ENCODE data around the gene BTD.

The BTD gene

GRCh38 chr3:15665510-15666150, 64.1 kb downstream of the BTD start:
- TF ChIP-seq EP300 (IDR thresholded peaks at IDR 0.05; ENCODE audit: borderline replicate concordance): no peak
- no peak for TF ChIP-seq TAF1 (IDR thresholded peaks at IDR 0.05; ENCODE audit: low read depth)
- TF ChIP-seq TEAD4 (IDR thresholded peaks at IDR 0.05): no peak
- TF ChIP-seq, protein P1, sequence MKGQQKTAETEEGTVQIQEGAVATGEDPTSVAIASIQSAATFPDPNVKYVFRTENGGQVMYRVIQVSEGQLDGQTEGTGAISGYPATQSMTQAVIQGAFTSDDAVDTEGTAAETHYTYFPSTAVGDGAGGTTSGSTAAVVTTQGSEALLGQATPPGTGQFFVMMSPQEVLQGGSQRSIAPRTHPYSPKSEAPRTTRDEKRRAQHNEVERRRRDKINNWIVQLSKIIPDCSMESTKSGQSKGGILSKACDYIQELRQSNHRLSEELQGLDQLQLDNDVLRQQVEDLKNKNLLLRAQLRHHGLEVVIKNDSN (IDR thresholded peaks at IDR 0.05): no peak
- TF ChIP-seq ZBTB7A (IDR thresholded peaks at IDR 0.05; ENCODE audit: low read depth): no peak
- no peak for TF ChIP-seq NFIC (IDR thresholded peaks at IDR 0.05)
- TF ChIP-seq TCF12 (IDR thresholded peaks at IDR 0.05; ENCODE audit: low read depth): no peak
- TF ChIP-seq CEBPB (IDR thresholded peaks at IDR 0.05): no peak

DNA sequence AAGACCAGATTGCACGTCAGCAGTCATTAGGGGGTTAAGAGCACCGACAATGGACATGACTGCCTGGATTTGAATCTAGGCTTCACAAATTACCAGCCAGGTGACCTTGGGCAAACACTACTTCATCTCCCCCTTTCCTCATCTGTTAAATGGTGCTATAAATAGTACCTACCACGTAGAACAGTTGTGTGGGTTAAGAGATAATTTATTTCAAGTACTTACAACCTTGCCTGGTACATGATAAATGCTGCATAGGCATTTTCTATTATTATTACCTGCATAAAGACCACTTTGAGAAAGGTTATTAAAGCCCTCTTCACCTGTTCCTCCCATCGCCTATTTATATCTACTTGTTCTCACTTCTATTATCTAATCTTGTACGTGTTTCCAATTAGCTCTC, 64.7 kb downstream of the BTD start:
- no peak for TF ChIP-seq YY1 (IDR thresholded peaks at IDR 0.05; ENCODE audit: low read depth)
- no peak for TF ChIP-seq CREB1 (IDR thresholded peaks at IDR 0.05; ENCODE audit: low read depth)
- TF ChIP-seq TAF1 (IDR thresholded peaks at IDR 0.05; ENCODE audit: low read depth): no peak
- TF ChIP-seq TEAD4 (IDR thresholded peaks at IDR 0.05): no peak
- no peak for TF ChIP-seq EGR1 (IDR thresholded peaks at IDR 0.05)
- no peak for TF ChIP-seq NFIC (IDR thresholded peaks at IDR 0.05)
- no peak for TF ChIP-seq ZBTB7A (IDR thresholded peaks at IDR 0.05; ENCODE audit: low read depth)
- TF ChIP-seq, protein P2, sequence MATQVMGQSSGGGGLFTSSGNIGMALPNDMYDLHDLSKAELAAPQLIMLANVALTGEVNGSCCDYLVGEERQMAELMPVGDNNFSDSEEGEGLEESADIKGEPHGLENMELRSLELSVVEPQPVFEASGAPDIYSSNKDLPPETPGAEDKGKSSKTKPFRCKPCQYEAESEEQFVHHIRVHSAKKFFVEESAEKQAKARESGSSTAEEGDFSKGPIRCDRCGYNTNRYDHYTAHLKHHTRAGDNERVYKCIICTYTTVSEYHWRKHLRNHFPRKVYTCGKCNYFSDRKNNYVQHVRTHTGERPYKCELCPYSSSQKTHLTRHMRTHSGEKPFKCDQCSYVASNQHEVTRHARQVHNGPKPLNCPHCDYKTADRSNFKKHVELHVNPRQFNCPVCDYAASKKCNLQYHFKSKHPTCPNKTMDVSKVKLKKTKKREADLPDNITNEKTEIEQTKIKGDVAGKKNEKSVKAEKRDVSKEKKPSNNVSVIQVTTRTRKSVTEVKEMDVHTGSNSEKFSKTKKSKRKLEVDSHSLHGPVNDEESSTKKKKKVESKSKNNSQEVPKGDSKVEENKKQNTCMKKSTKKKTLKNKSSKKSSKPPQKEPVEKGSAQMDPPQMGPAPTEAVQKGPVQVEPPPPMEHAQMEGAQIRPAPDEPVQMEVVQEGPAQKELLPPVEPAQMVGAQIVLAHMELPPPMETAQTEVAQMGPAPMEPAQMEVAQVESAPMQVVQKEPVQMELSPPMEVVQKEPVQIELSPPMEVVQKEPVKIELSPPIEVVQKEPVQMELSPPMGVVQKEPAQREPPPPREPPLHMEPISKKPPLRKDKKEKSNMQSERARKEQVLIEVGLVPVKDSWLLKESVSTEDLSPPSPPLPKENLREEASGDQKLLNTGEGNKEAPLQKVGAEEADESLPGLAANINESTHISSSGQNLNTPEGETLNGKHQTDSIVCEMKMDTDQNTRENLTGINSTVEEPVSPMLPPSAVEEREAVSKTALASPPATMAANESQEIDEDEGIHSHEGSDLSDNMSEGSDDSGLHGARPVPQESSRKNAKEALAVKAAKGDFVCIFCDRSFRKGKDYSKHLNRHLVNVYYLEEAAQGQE (IDR thresholded peaks at IDR 0.05; ENCODE audit: low read depth): no peak
- no peak for TF ChIP-seq RAD21 (IDR thresholded peaks at IDR 0.05; ENCODE audit: low read depth)
- TF ChIP-seq TCF12 (IDR thresholded peaks at IDR 0.05; ENCODE audit: low read depth): no peak
- TF ChIP-seq, protein P1 (IDR thresholded peaks at IDR 0.05): no peak
- TF ChIP-seq FOXM1 (IDR thresholded peaks at IDR 0.05; ENCODE audit: borderline replicate concordance, low read depth): no peak

DNA sequence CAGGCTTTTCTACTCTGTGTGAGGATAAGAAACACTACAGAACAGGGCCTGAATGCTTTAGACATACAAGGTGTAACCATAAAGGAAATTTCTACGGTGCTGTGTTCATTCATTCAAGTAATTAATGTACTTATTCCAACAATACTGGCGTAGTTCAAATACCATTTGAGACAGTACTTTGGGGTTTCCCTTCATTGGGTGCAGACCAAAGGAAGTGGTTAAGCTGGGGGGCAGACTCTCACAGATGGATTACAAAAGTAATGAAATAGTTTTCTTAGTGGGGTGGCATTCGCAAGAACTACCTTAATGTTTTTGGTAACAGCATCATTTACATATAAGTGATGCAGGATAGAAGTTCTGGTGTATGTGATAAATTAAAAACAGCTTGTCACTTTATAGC, 65.9 kb downstream of the BTD start:
- TF ChIP-seq TCF12 (IDR thresholded peaks at IDR 0.05; ENCODE audit: low read depth) (no peak), ZBTB7A (IDR thresholded peaks at IDR 0.05; ENCODE audit: low read depth) (no peak), FOXM1 (IDR thresholded peaks at IDR 0.05; ENCODE audit: borderline replicate concordance, low read depth) (no peak), TAF1 (IDR thresholded peaks at IDR 0.05; ENCODE audit: low read depth) (no peak)
- TF ChIP-seq, protein P2 (IDR thresholded peaks at IDR 0.05; ENCODE audit: low read depth): no peak

DNA sequence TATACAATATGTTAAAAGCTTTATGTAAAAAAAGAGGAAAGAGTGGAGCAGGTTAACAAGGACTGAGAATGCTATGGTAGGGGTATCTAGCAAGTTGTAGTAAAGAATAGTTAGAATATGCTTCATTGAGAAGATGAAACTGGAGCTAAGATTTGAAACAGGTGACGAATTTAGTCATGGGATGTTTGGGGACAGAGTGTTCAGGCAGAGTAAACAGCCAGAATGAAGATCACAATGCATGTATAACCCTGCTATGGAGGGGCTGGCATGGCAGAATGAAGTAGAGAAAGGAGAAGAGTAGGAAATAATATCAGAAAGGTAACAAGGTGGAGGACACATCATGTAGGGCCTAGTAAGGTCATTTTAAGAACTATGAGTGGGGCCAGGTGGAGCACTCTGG, 72.0 kb downstream of the BTD start:
- no peak for TF ChIP-seq CEBPB (IDR thresholded peaks at IDR 0.05)
- TF ChIP-seq FOXM1 (IDR thresholded peaks at IDR 0.05; ENCODE audit: borderline replicate concordance, low read depth): no peak
- TF ChIP-seq TAF1 (IDR thresholded peaks at IDR 0.05; ENCODE audit: low read depth): no peak
- TF ChIP-seq TEAD4 (IDR thresholded peaks at IDR 0.05): no peak
- TF ChIP-seq ZBTB7A (IDR thresholded peaks at IDR 0.05; ENCODE audit: low read depth): no peak

- TF ChIP-seq NFIC (IDR thresholded peaks at IDR 0.05) (no peak), ZBTB7A (IDR thresholded peaks at IDR 0.05; ENCODE audit: low read depth) (no peak), FOXM1 (IDR thresholded peaks at IDR 0.05; ENCODE audit: borderline replicate concordance, low read depth) (no peak), TEAD4 (IDR thresholded peaks at IDR 0.05) (no peak), RAD21 (IDR thresholded peaks at IDR 0.05; ENCODE audit: low read depth) (no peak), CEBPB (IDR thresholded peaks at IDR 0.05) (no peak), YY1 (IDR thresholded peaks at IDR 0.05; ENCODE audit: low read depth) (no peak), TCF12 (IDR thresholded peaks at IDR 0.05; ENCODE audit: low read depth) (no peak), CREB1 (IDR thresholded peaks at IDR 0.05; ENCODE audit: low read depth) (no peak)
- TF ChIP-seq, protein P3, sequence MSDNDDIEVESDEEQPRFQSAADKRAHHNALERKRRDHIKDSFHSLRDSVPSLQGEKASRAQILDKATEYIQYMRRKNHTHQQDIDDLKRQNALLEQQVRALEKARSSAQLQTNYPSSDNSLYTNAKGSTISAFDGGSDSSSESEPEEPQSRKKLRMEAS (IDR thresholded peaks at IDR 0.05): no peak
These were observed 74.7 kb downstream of the BTD start for GRCh38 chr3:15676259-15676658.

GRCh38 chr3:15679306-15679705, 77.8 kb downstream of the BTD start:
- TF ChIP-seq ZBTB7A (IDR thresholded peaks at IDR 0.05; ENCODE audit: low read depth): no peak
- no peak for TF ChIP-seq TCF12 (IDR thresholded peaks at IDR 0.05; ENCODE audit: low read depth)
- TF ChIP-seq CEBPB (IDR thresholded peaks at IDR 0.05): no peak
- TF ChIP-seq, protein P1 (IDR thresholded peaks at IDR 0.05): no peak
- TF ChIP-seq, protein P2 (IDR thresholded peaks at IDR 0.05; ENCODE audit: low read depth): no peak
- TF ChIP-seq TEAD4 (IDR thresholded peaks at IDR 0.05): no peak
- TF ChIP-seq NFIC (IDR thresholded peaks at IDR 0.05): no peak
- no peak for TF ChIP-seq EGR1 (IDR thresholded peaks at IDR 0.05)
- TF ChIP-seq, protein P3 (IDR thresholded peaks at IDR 0.05): no peak
- no peak for TF ChIP-seq EP300 (IDR thresholded peaks at IDR 0.05; ENCODE audit: borderline replicate concordance)
- no peak for TF ChIP-seq TAF1 (IDR thresholded peaks at IDR 0.05; ENCODE audit: low read depth)
- TF ChIP-seq FOXM1 (IDR thresholded peaks at IDR 0.05; ENCODE audit: borderline replicate concordance, low read depth): no peak
- TF ChIP-seq YY1 (IDR thresholded peaks at IDR 0.05; ENCODE audit: low read depth): no peak
- no peak for TF ChIP-seq CREB1 (IDR thresholded peaks at IDR 0.05; ENCODE audit: low read depth)
- no peak for TF ChIP-seq RAD21 (IDR thresholded peaks at IDR 0.05; ENCODE audit: low read depth)

Measured in Ishikawa (cell line).